Stimulated activated naive CD8-positive, alpha-beta T cell treated with anti-CD3 and anti-CD28 coated beads, Interleukin-15, Interleukin-2, amounts not matched to agents 100 U/mL and 50 U/mL, for 24 hours (primary cell): ENCODE results near the gene C1orf159.

ENCODE experiments used
- ATAC-seq: fragments of 150-1000 bp; cut with Tn5 transposase; one replicate; pipeline ENCODE4 v1.10.0; 2021
- DNase-seq: peaks from one replicate; pipeline ENCODE4 v3.0.0; 2021

C1orf159 gene

GRCh38 chr1:1053682-1054081 lies 62.2 kb downstream of the C1orf159 start:
- DNase-seq (no peak), ATAC-seq (no peak)

- DNase-seq (no peak), ATAC-seq (no peak)
These were observed 62.9 kb downstream of the C1orf159 start for GRCh38 chr1:1053022-1053421.

GRCh38 chr1:1052003-1052840 lies 63.7 kb downstream of the C1orf159 start:
- DNase-seq (no peak), ATAC-seq (no peak)

- no peak for ATAC-seq
These were observed 64.6 kb downstream of the C1orf159 start for GRCh38 chr1:1051127-1051810.

GRCh38 chr1:1050577-1051052 lies 65.3 kb downstream of the C1orf159 start:
- ATAC-seq: no peak

More at GRCh38 chr1:1051127-1051810, 64.6 kb downstream of the C1orf159 start:
- no peak for DNase-seq

GRCh38 chr1:1049318-1050165 lies 66.3 kb downstream of the C1orf159 start:
- no peak for DNase-seq
- no peak for ATAC-seq

More at GRCh38 chr1:1050577-1051052, 65.3 kb downstream of the C1orf159 start:
- no peak for DNase-seq

- no peak for ATAC-seq
- no peak for DNase-seq
These were observed 67.1 kb downstream of the C1orf159 start for GRCh38 chr1:1048765-1049164.

GRCh38 chr1:1047963-1048362 lies 67.9 kb downstream of the C1orf159 start:
- ATAC-seq (no peak), DNase-seq (no peak)

- ATAC-seq (no peak), DNase-seq (no peak)
These were observed 68.5 kb downstream of the C1orf159 start for GRCh38 chr1:1047407-1047806.

GRCh38 chr1:1046767-1047166 lies 69.1 kb downstream of the C1orf159 start:
- DNase-seq: no peak
- ATAC-seq: no peak

- DNase-seq: no peak
- ATAC-seq: no peak
These were observed 69.6 kb downstream of the C1orf159 start for GRCh38 chr1:1046243-1046642.

- no peak for DNase-seq
- ATAC-seq: no peak
These were observed 70.8 kb downstream of the C1orf159 start for GRCh38 chr1:1045129-1045528.

GRCh38 chr1:1044455-1045078 lies 71.3 kb downstream of the C1orf159 start:
- no peak for ATAC-seq
- DNase-seq: no peak

- DNase-seq: no peak
- ATAC-seq: no peak
These were observed 72.0 kb downstream of the C1orf159 start for GRCh38 chr1:1043921-1044320.

- ATAC-seq (no peak), DNase-seq (no peak)
These were observed 72.5 kb downstream of the C1orf159 start for GRCh38 chr1:1043411-1043810.

- ATAC-seq (no peak), DNase-seq (no peak)
These were observed 73.1 kb downstream of the C1orf159 start for GRCh38 chr1:1042835-1043234.

GRCh38 chr1:1041873-1042272 lies 74.0 kb downstream of the C1orf159 start:
- ATAC-seq: no peak
- DNase-seq: no peak

- ATAC-seq: no peak
- no peak for DNase-seq
These were observed 74.8 kb downstream of the C1orf159 start for GRCh38 chr1:1041092-1041523.

GRCh38 chr1:1040004-1040991 lies 75.6 kb downstream of the C1orf159 start:
- peak; percentile 70 for ATAC-seq
- DNase-seq: peak; percentile 79

GRCh38 chr1:1039145-1039910 lies 76.6 kb downstream of the C1orf159 start:
- DNase-seq: peak; percentile 43

More at GRCh38 chr1:1039145-1039910, 76.6 kb downstream of the C1orf159 start:
- peak; percentile 21 for ATAC-seq
